ENCODE measurements around the gene MCTP1. TPM values are rescaled to one million over a fixed set of nuclear protein-coding genes. Genes with fewer than 3 reads are reported as not detected.

MCTP1 gene
- total RNA-seq, 1 experiment from 2014 or later, result 0.44 TPM

- DNase-seq (ENCODE audit: low read depth, low spot score) (no peak), ATAC-seq (no peak)
- no peak overlapping the region for H3K9ac ChIP-seq (ENCODE audit: low read length)
- H3K4me2 ChIP-seq (ENCODE audit: low read length), result no peak overlapping the region
- no peak overlapping the region for H3K27ac ChIP-seq (ENCODE audit: low read depth, low read length)
- H3K4me3 ChIP-seq (replicated peaks in 1 of 2; ENCODE audit: low read depth in 1 of 2, low read length in 2 of 2), result no peak overlapping the region
- H3K79me2 ChIP-seq (ENCODE audit: insufficient read depth, low read length), result no peaks in the 10 kb centered on the region
- ChIA-PET RAD21 (ENCODE audit: low non-redundant PET in 1 of 2, low total read pairs in 2 of 2, uncharacterized antibody in 2 of 2, unreplicated experiment in 2 of 2) (no interaction called here), CTCF (no interaction called here), POLR2A (interaction anchor here (1.5 kb wide), 1 partner anchor 10 kb away, joined by 7 read pairs; no protein-coding TSS in a partner anchor)
- no peaks in the 10 kb centered on the region for H3K9me3 ChIP-seq (ENCODE audit: control insufficient read depth in 1 of 2, insufficient read depth in 1 of 2, low read depth in 1 of 2, low read length in 2 of 2)
- no peak overlapping the region for H2AFZ ChIP-seq (ENCODE audit: low read depth, low read length, poor library complexity, severe bottlenecking)
- no TSS peak for BruUV-seq (replicated peaks)
- no peaks in the 10 kb centered on the region for H4K20me1 ChIP-seq (ENCODE audit: insufficient read depth)
- H3K36me3 ChIP-seq (ENCODE audit: control insufficient read depth in 1 of 2, insufficient read depth in 2 of 2, low read length in 2 of 2), result no peaks in the 10 kb centered on the region
- H3K27me3 ChIP-seq (ENCODE audit: insufficient read depth, low read length), result no peaks in the 10 kb centered on the region
- no peaks in the 10 kb centered on the region for H3K9me2 ChIP-seq (ENCODE audit: insufficient read depth)
- no peak for TF ChIP-seq RAD21 (IDR thresholded peaks at IDR 0.05; ENCODE audit: low read depth)
- no peak for TF ChIP-seq FOSL1 (IDR thresholded peaks at IDR 0.05; ENCODE audit: low read depth)
- no peak for TF ChIP-seq EZH2 (IDR thresholded peaks at IDR 0.05)
- TF ChIP-seq YY1 (IDR thresholded peaks at IDR 0.05; ENCODE audit: extremely low read depth, insufficient replicate concordance, low read depth, low read length), result no peak
- TF ChIP-seq SP1 (IDR thresholded peaks at IDR 0.05; ENCODE audit: low read depth), result no peak
- no peak for TF ChIP-seq ATF3 (IDR thresholded peaks at IDR 0.05)
- no peak for TF ChIP-seq EGR1 (IDR thresholded peaks at IDR 0.05; ENCODE audit: low read depth)
- no peak for TF ChIP-seq POLR2AphosphoS5 (IDR thresholded peaks at IDR 0.05; ENCODE audit: low read depth, low read length)
- TF ChIP-seq MAX (IDR thresholded peaks at IDR 0.05), result no peak
- TF ChIP-seq ZFX (IDR thresholded peaks at IDR 0.05), result no peak
- no peak for TF ChIP-seq TCF7L2 (IDR thresholded peaks at IDR 0.05; ENCODE audit: borderline replicate concordance, extremely low read depth, insufficient read depth, insufficient read length)
- TF ChIP-seq CBX3 (IDR thresholded peaks at IDR 0.05; ENCODE audit: low read depth), result no peak
- no peak for TF ChIP-seq POLR2A (IDR thresholded peaks at IDR 0.05; ENCODE audit: borderline replicate concordance, extremely low read depth, insufficient read depth, insufficient read length)
- no peak for TF ChIP-seq ZNF274 (IDR thresholded peaks at IDR 0.05; ENCODE audit: low read depth, low read length)
- no peak for TF ChIP-seq SIN3A (IDR thresholded peaks at IDR 0.05; ENCODE audit: low read depth)
- no peak for TF ChIP-seq JUND (IDR thresholded peaks at IDR 0.05)
- TF ChIP-seq SRF (IDR thresholded peaks at IDR 0.05; ENCODE audit: low read depth), result no peak
- TF ChIP-seq ZBTB33 (IDR thresholded peaks at IDR 0.05; ENCODE audit: extremely low read depth, insufficient replicate concordance, low read length), result no peak
- intact Hi-C loops (cut with micrococcal nuclease), result no loop called here
- H3K4me1 ChIP-seq (ENCODE audit: control insufficient read depth in 1 of 2, insufficient read depth in 2 of 2, low read length in 2 of 2), result no peaks in the 10 kb centered on the region
Observed at GRCh38 chr5:94777056-94777880, 507.6 kb downstream of the MCTP1 start.

All from HCT116 (cell line).